MM.1S (cell line): ENCODE results near the gene CCT6B.
A peak's percentile ranks its signal among the peaks of the same experiment; 100 is the strongest.
"Not testable (repeated sequence)": the region's sequence is repeated elsewhere in the genome, so short reads cannot be mapped to it uniquely, and the experiment has no call there.

Source experiments
- DNase-seq: peaks from one replicate; pipeline ENCODE4 v3.0.0-alpha.2; 2015
- H2AFZ ChIP-seq: fragments of 300-600 bp; sonication (generic); 2 replicates; pipeline ENCODE4 v1.6.0; 2016; ENCODE audit warnings: antibody characterized with exemption, low read length
- H3F3A ChIP-seq: fragments of 300-600 bp; sonication (generic); 2 replicates; pipeline ENCODE4 v1.6.1; 2016; ENCODE audit warnings: mild to moderate bottlenecking, antibody characterized with exemption, low read length, moderate library complexity, mixed read lengths; ENCODE audit not compliant: insufficient read depth
- H3K27ac ChIP-seq: fragments of 300-600 bp; sonication (generic); 2 replicates; pipeline ENCODE4 v1.5.1; 2016; ENCODE audit warnings: mild to moderate bottlenecking, low read length
- H3K27me3 ChIP-seq: fragments of 300-600 bp; sonication (generic); replicated peaks from 2 replicates; pipeline ENCODE4 v1.6.0; 2016; ENCODE audit warnings: low read length; ENCODE audit not compliant: insufficient read depth
- H3K36me3 ChIP-seq: fragments of 300-600 bp; sonication (generic); replicated peaks from 2 replicates; pipeline ENCODE4 v1.6.1; 2016; ENCODE audit warnings: mild to moderate bottlenecking, low read length, mixed read lengths; ENCODE audit not compliant: insufficient read depth
- H3K4me1 ChIP-seq: fragments of 300-600 bp; sonication (generic); 2 replicates; pipeline ENCODE4 v1.6.1; 2016; ENCODE audit warnings: low read length, mixed read lengths
- H3K4me2 ChIP-seq: fragments of 300-600 bp; sonication (generic); 2 replicates; pipeline ENCODE4 v1.6.0; 2016; ENCODE audit warnings: low read depth, low read length
- H3K4me3 ChIP-seq: fragments of 300-600 bp; sonication (generic); 2 replicates; pipeline ENCODE4 v1.5.1; 2016; ENCODE audit warnings: low read length, mixed read lengths
- H3K79me2 ChIP-seq: fragments of 300-600 bp; sonication (generic); 2 replicates; pipeline ENCODE4 v1.6.1; 2016; ENCODE audit warnings: mixed run types, low read length, mixed read lengths
- H3K9ac ChIP-seq: fragments of 300-600 bp; sonication (generic); 2 replicates; pipeline ENCODE4 v1.6.1; 2016; ENCODE audit warnings: low read length, mixed read lengths
- H3K9me2 ChIP-seq: fragments of 300-600 bp; sonication (generic); replicated peaks from 2 replicates; pipeline ENCODE4 v1.6.1; 2016; ENCODE audit warnings: mild to moderate bottlenecking, low read length, mixed read lengths; ENCODE audit not compliant: insufficient read depth
- H3K9me3 ChIP-seq: fragments of 300-600 bp; sonication (generic); replicated peaks from 2 replicates; pipeline ENCODE4 v1.6.1; 2016; ENCODE audit warnings: mild to moderate bottlenecking, low read length, mixed read lengths; ENCODE audit not compliant: insufficient read depth
- H4K20me1 ChIP-seq: fragments of 300-600 bp; sonication (generic); 2 replicates; pipeline ENCODE4 v1.6.1; 2016; ENCODE audit warnings: mild to moderate bottlenecking, low read length, moderate library complexity, mixed read lengths; ENCODE audit not compliant: insufficient read depth
- CTCF ChIP-seq: fragments of 300-600 bp; sonication (generic); IDR thresholded peaks from 2 replicates; pipeline ENCODE4 v1.5.1; 2016; ENCODE audit warnings: antibody characterized with exemption, low read length, mixed read lengths
- EZH2 ChIP-seq: fragments of 300-600 bp; sonication (generic); optimal IDR thresholded peaks from 2 replicates; pipeline ENCODE3; 2017; ENCODE audit warnings: low read depth, mild to moderate bottlenecking, antibody characterized with exemption, low read length, mixed read lengths
- EZH2phosphoT487 ChIP-seq: fragments of 300-600 bp; sonication (generic); IDR thresholded peaks from 2 replicates; pipeline ENCODE4 v1.6.1; 2018; ENCODE audit warnings: antibody characterized with exemption, low read length

Gene CCT6B

GRCh38 chr17:34958438-34958837, 2.8 kb downstream of the CCT6B start:
- H3K9me2 ChIP-seq, result no peaks in the 10 kb centered on the region
- H3K27ac ChIP-seq, result no peak overlapping the region
- H3K79me2 ChIP-seq, result peaks cover 21% of the 10 kb centered on the region
- no peak for TF ChIP-seq EZH2
- no peaks in the 10 kb centered on the region for H4K20me1 ChIP-seq
- no peak overlapping the region for H2AFZ ChIP-seq
- H3F3A ChIP-seq, result no peaks in the 10 kb centered on the region
- H3K9me3 ChIP-seq, result no peaks in the 10 kb centered on the region
- DNase-seq, result no peak
- H3K9ac ChIP-seq, result no peak overlapping the region
- no peaks in the 10 kb centered on the region for H3K27me3 ChIP-seq
- H3K4me3 ChIP-seq, result no peak overlapping the region
- H3K4me1 ChIP-seq, result peaks cover 14% of the 10 kb centered on the region; the same call in 1 of the 2 replicates
- no peaks in the 10 kb centered on the region for H3K36me3 ChIP-seq
- H3K4me2 ChIP-seq, result no peak overlapping the region

GRCh38 chr17:34950780-34951179, 10.5 kb downstream of the CCT6B start:
- not testable (repeated sequence) for H3F3A ChIP-seq, H3K79me2 ChIP-seq, H3K27ac ChIP-seq, H3K9me3 ChIP-seq, H2AFZ ChIP-seq, H3K36me3 ChIP-seq, DNase-seq, H3K4me2 ChIP-seq, H3K4me3 ChIP-seq, H3K9ac ChIP-seq, H3K27me3 ChIP-seq, H4K20me1 ChIP-seq, H3K4me1 ChIP-seq, H3K9me2 ChIP-seq

- Histone ChIP-seq H3K4me3 (no peak overlapping the region), H3K9ac (no peak overlapping the region), H2AFZ (no peak overlapping the region), H3K4me1 (peaks cover 8% of the 10 kb centered on the region; the same call in 1 of the 2 replicates), H3K36me3 (no peaks in the 10 kb centered on the region), H3K27ac (no peak overlapping the region), H3K79me2 (no peaks in the 10 kb centered on the region), H3K9me2 (no peaks in the 10 kb centered on the region), H3K4me2 (no peak overlapping the region), H3F3A (peaks cover 8% of the 10 kb centered on the region), H3K27me3 (no peaks in the 10 kb centered on the region), H4K20me1 (no peaks in the 10 kb centered on the region), H3K9me3 (no peaks in the 10 kb centered on the region)
- TF ChIP-seq CTCF, result no peak
- TF ChIP-seq EZH2phosphoT487, result no peak
- DNase-seq, result no peak
Observed at GRCh38 chr17:34930283-34930682, 31.0 kb downstream of the CCT6B start.

- Histone ChIP-seq H3K9me2 (no peaks in the 10 kb centered on the region), H3K27ac (peak overlapping the region; percentile 45; the same call in 1 of the 2 replicates), H3K79me2 (no peaks in the 10 kb centered on the region), H3K4me3 (no peak overlapping the region), H3K9me3 (no peaks in the 10 kb centered on the region), H3K36me3 (no peaks in the 10 kb centered on the region), H3K4me1 (peaks cover 12% of the 10 kb centered on the region; the same call in 1 of the 2 replicates), H4K20me1 (no peaks in the 10 kb centered on the region), H3K4me2 (no peak overlapping the region), H3F3A (peaks cover 8% of the 10 kb centered on the region), H2AFZ (no peak overlapping the region), H3K27me3 (no peaks in the 10 kb centered on the region), H3K9ac (no peak overlapping the region)
- no peak for TF ChIP-seq EZH2
- TF ChIP-seq CTCF, result no peak
- TF ChIP-seq EZH2phosphoT487, result no peak
- DNase-seq, result peak; percentile 93
Observed at GRCh38 chr17:34926661-34927060, 34.6 kb downstream of the CCT6B start.
